NB4 (cell line): ENCODE data around the gene CCK.
"Not testable (repeated sequence)": the region's sequence is repeated elsewhere in the genome, so short reads cannot be mapped to it uniquely, and the experiment has no call there.

ENCODE experiments used
- MYC ChIP-seq: IDR thresholded peaks from 2 replicates; pipeline ENCODE4 v1.6.1; 2011; ENCODE audit warnings: low read depth, low read length
- POLR2A ChIP-seq: IDR thresholded peaks from 2 replicates; pipeline ENCODE4 v1.6.1; 2011; ENCODE audit warnings: mild to moderate bottlenecking; ENCODE audit not compliant: insufficient read length; ENCODE audit errors: extremely low read depth
- TF ChIP-seq, protein P1 (sequence below): IDR thresholded peaks from one replicate; pipeline ENCODE4 v1.5.1; 2012; ENCODE audit warnings: low read depth, low read length

DNA sequence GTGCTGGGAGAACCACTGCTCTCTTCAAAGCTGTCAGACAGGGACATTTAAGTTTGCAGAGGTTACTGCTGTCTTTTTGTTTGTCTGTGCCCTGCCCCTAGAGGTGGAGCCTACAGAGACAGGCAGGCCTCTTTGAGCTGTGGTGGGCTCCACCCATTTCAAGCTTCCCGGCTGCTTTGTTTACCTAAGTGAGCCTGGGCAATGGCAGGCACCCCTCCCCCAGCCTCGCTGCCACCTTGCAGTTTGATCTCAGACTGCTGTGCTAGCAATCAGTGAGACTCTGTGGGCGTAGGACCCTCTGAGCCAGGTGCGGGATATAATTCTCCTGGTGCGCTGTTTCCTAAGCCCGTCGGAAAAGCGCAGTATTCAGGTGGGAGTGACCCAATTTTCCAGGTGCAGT is 21.4 kb upstream of the CCK start:
- TF ChIP-seq, protein P1, sequence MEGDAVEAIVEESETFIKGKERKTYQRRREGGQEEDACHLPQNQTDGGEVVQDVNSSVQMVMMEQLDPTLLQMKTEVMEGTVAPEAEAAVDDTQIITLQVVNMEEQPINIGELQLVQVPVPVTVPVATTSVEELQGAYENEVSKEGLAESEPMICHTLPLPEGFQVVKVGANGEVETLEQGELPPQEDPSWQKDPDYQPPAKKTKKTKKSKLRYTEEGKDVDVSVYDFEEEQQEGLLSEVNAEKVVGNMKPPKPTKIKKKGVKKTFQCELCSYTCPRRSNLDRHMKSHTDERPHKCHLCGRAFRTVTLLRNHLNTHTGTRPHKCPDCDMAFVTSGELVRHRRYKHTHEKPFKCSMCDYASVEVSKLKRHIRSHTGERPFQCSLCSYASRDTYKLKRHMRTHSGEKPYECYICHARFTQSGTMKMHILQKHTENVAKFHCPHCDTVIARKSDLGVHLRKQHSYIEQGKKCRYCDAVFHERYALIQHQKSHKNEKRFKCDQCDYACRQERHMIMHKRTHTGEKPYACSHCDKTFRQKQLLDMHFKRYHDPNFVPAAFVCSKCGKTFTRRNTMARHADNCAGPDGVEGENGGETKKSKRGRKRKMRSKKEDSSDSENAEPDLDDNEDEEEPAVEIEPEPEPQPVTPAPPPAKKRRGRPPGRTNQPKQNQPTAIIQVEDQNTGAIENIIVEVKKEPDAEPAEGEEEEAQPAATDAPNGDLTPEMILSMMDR = not testable (repeated sequence)
- TF ChIP-seq MYC, POLR2A: not testable (repeated sequence)
